GM12875 (cell line): Measurements from ENCODE around the gene USF3.

Source experiments
- H3K4me3 ChIP-seq: one replicate; pipeline ENCODE4 v1.5.1; 2011; ENCODE audit warnings: low read depth, low read length, control low read depth
- TF ChIP-seq, protein P1 (sequence below): IDR thresholded peaks from 2 replicates; pipeline ENCODE4 v1.5.1; 2011; ENCODE audit warnings: low read depth, mild to moderate bottlenecking, control low read depth, inconsistent platforms, low read length, moderate library complexity, borderline replicate concordance; ENCODE audit not compliant: insufficient read depth

The USF3 gene

DNA sequence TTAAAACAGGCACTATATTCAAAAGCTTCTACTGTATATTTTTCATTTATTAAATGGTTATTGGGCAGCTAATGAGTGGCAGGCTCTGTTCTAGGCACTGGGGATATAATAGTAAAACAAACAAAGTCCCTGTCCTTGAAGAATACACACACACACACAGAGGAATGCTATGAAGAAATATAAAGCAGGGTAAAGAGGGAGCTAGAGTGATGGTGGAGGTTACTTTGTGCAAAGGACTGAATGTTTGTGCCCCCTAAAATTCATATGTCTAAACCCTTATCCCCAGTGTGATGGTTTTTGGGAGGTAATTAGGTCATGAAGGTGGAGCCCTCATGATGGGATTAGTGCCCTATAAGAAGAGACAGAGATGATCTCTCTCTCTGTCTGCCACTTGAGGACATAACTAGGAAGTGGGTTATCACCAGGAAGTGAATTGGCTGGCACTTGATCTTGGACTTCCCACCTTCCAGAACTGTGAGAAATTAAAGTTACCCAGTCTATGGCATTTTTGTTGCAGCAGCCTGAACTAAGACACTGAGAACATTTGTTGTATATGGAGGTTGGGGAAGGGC, 31.8 kb downstream of the USF3 start:
- no peak overlapping the region for H3K4me3 ChIP-seq
- TF ChIP-seq, protein P1, sequence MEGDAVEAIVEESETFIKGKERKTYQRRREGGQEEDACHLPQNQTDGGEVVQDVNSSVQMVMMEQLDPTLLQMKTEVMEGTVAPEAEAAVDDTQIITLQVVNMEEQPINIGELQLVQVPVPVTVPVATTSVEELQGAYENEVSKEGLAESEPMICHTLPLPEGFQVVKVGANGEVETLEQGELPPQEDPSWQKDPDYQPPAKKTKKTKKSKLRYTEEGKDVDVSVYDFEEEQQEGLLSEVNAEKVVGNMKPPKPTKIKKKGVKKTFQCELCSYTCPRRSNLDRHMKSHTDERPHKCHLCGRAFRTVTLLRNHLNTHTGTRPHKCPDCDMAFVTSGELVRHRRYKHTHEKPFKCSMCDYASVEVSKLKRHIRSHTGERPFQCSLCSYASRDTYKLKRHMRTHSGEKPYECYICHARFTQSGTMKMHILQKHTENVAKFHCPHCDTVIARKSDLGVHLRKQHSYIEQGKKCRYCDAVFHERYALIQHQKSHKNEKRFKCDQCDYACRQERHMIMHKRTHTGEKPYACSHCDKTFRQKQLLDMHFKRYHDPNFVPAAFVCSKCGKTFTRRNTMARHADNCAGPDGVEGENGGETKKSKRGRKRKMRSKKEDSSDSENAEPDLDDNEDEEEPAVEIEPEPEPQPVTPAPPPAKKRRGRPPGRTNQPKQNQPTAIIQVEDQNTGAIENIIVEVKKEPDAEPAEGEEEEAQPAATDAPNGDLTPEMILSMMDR, result no peak

DNA sequence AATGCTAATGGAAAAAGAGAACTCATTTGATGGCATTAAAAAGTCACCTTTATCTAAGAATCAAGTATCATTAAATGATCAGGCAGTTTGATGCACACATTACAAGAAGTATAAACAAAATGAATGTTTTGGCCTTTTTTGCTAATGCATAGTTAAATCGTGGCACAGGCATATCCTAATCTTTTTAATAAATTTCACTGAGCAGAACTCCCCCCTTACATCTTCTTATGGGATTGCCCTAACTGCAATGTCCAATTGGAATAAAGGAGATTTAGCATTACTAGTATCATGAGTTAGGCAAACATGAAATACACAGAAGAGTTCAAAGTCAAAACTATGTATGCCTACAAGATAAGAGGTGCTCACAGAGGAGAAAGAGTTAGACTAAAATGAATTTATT, 32.7 kb downstream of the USF3 start:
- TF ChIP-seq, protein P1, result no peak

DNA sequence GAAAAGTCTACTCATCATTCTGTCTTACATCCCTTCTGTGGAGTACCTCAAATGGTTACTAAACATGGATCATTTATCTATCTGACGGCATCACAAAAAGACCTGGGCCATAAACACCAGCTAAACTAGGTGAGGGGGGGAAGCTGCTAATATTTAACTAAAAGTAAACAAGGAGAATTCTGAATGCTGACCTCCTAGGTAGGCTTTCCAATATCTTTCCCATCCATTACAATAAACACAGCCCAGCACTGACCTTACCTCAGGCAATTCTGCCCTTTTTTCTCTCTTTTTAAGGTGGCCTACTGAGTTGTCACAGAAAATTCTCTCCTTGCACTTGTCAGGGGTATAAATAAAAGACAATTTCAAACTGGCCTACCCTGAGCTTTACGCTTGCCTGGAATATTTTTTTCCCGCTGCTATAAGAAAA, 33.1 kb downstream of the USF3 start:
- TF ChIP-seq, protein P1, result no peak
- no peak overlapping the region for H3K4me3 ChIP-seq

More for the DNA sequence above, 32.7 kb downstream of the USF3 start:
- no peak overlapping the region for H3K4me3 ChIP-seq

DNA sequence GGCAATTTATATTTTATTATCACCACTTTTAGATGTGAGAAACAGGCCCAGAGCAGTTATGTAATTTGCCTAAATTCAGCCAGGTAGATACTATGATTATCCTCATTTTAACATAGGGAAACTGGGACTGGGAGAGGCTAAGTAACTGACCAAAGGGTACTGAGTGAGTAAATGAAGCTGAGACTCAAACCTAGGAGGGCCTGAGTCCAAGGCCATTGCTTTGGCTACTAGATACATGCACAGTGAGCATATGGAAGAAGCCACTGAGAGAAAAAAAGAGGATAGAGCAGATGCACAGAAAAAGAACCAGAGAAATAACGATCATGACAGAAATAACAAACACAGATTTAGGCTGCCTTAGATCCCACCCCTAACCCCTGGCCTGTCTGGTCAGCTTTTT, 33.6 kb downstream of the USF3 start:
- H3K4me3 ChIP-seq, result no peak overlapping the region
- TF ChIP-seq, protein P1, result no peak

DNA sequence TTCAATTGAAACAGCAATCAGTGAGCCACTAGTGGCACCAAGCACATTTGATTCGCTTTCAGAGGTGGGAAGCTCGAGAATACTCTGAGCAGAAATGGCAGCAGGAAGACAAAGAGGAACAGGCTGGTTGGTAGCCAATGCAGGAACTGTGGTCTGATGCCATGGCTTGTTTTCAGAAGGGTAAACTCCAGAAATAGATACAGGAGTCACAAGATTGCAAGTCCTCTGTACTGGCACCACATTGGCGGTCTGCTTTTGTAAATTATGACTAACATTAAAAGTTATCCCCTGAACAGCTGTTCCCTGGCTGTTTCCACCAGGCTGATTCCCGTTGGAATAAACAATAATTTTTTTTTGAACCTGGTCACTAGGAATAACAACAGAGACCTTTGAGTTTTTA, 35.5 kb downstream of the USF3 start:
- no peak overlapping the region for H3K4me3 ChIP-seq
- TF ChIP-seq, protein P1, result no peak

DNA sequence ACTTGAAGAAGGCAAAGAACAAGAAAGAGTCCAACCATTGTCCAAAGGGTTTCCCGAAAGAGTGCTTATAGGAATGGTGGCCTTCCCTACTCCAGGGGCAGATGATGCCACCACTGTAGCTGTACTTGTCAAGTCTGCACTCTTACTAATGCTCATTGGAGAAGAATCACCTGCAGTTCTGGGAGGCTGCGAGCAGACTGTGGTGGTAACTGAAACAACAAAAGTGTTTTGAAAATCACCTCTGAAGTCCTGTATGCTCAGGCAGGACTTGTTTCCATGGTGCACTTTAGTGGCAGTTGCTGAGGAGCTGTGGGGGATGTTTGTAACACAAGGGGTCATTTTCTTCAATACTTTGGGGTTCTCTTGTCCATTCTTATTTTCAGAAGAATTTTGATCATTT, 36.0 kb downstream of the USF3 start:
- TF ChIP-seq, protein P1, result no peak

DNA sequence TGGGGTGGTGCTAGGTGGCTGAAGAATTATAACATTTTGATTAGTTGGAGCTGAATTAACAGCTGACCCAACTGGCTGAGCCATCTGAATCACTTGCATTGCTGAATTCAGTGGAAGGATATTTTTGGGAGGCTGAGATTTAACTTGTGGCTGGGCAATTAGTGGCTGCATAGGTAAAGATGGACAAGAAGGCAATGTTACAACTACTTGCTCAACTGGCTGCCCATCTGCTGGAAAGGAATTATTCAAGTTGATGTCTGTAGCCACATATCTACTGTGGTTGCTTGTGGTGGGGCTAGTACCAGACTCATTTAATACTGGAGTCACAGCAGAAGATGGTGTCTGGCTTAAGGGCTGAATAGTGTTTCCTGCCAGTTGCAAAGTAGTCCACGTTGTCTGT, 36.4 kb downstream of the USF3 start:
- TF ChIP-seq, protein P1, result no peak

More for the DNA sequence above, 36.0 kb downstream of the USF3 start:
- H3K4me3 ChIP-seq, result no peak overlapping the region

More for the DNA sequence above, 36.4 kb downstream of the USF3 start:
- H3K4me3 ChIP-seq, result no peak overlapping the region
